CD4-positive, alpha-beta T cell treated with Interleukin-15 for 4 hours (primary cell): ENCODE results near the gene PWWP2A.
"Not testable (repeated sequence)": the region's sequence is repeated elsewhere in the genome, so short reads cannot be mapped to it uniquely, and the experiment has no call there.

ENCODE experiments used
- DNase-seq: peaks from one replicate; pipeline ENCODE4 v3.0.0-alpha.2; 2020; ENCODE audit warnings: low spot score

PWWP2A gene

GRCh38 chr5:160071916-160072315, 47.3 kb downstream of the PWWP2A start:
- DNase-seq, result no peak

GRCh38 chr5:160071516-160071915, 47.7 kb downstream of the PWWP2A start:
- no peak for DNase-seq

GRCh38 chr5:160069120-160069519, 50.1 kb downstream of the PWWP2A start:
- not testable (repeated sequence) for DNase-seq

- DNase-seq, result no peak
Measured at GRCh38 chr5:160064995-160065614, 54.1 kb downstream of the PWWP2A start.

- DNase-seq, result no peak
Measured at GRCh38 chr5:160064417-160064810, 54.8 kb downstream of the PWWP2A start.

- DNase-seq, result no peak
Measured at GRCh38 chr5:160061770-160062169, 57.5 kb downstream of the PWWP2A start.

- DNase-seq, result no peak
Measured at GRCh38 chr5:160060001-160060400, 59.2 kb downstream of the PWWP2A start.

- no peak for DNase-seq
Measured at GRCh38 chr5:160057256-160057655, 62.0 kb downstream of the PWWP2A start.

GRCh38 chr5:160054831-160055230, 64.4 kb downstream of the PWWP2A start:
- DNase-seq, result no peak

GRCh38 chr5:160054047-160054446, 65.2 kb downstream of the PWWP2A start:
- DNase-seq, result no peak

- DNase-seq, result no peak
Measured at GRCh38 chr5:160049099-160049498, 70.2 kb downstream of the PWWP2A start.

GRCh38 chr5:160048131-160048530, 71.1 kb downstream of the PWWP2A start:
- DNase-seq, result no peak

GRCh38 chr5:160047423-160047822, 71.8 kb downstream of the PWWP2A start:
- DNase-seq, result no peak

- DNase-seq, result no peak
Measured at GRCh38 chr5:160044967-160045366, 74.3 kb downstream of the PWWP2A start.

GRCh38 chr5:160044391-160044804, 74.9 kb downstream of the PWWP2A start:
- DNase-seq, result peak; percentile 22

GRCh38 chr5:160042671-160043070, 76.6 kb downstream of the PWWP2A start:
- no peak for DNase-seq
